Heart left ventricle (tissue), 13 donors: ENCODE measurements around the gene PRKG1.

Experiments
- POLR2A ChIP-seq, 2 donors: fragments of 450-650 bp; IDR thresholded peaks; one replicate each; pipeline ENCODE4 v1.6.1; 2017; ENCODE audit warnings: antibody characterized with exemption in 2 of 2, mild to moderate bottlenecking in 2 of 2, moderate library complexity in 2 of 2
- TF ChIP-seq, protein P1 (sequence below), 12 donors: fragments of 200-600 bp; sonication (generic) in 4 of 12; IDR thresholded peaks; one replicate each; pipeline versions ENCODE4 v1.5.0 to v1.8.0; 2018 to 2022; ENCODE audit warnings: antibody characterized with exemption in 12 of 12, mild to moderate bottlenecking in 5 of 12
- donor health status: ischemic (EF 13 %, LVEDD 7.1; RV severe dilation, severe dysfunction).
- donor health status: DM: no; HTN: yes; CAD: no.
- donor health status: DM: no; HTN: no; CAD: no.
- donor health status: ischemic (EF 25% LVEDD 6.9; RV normal size, moderate dysfunction).
- donor health status: ischemic (EF 25% LVEDD 5.7; RV mildly dilated, moderate dysfunction).
- donor health status: ischemic (EF 35%, LVEDD 5.7; RV mildly dilated, moderate dysfunction).
- donor health status: nonischemic (EF 11% LVEDD 7.7; RV severe dilation, severe dysfunction).
- donor health status: DM: yes; HTN: yes; CAD: no.
- donor health status: PGD.
- donor health status: ischemic (EF 29% LVEDD 5.4; RV normal size, mild dysfunction).
- donor health status: nonischemic (EF 23%, LVEDD 6.1; RV moderate dilation, normal function).

DNA sequence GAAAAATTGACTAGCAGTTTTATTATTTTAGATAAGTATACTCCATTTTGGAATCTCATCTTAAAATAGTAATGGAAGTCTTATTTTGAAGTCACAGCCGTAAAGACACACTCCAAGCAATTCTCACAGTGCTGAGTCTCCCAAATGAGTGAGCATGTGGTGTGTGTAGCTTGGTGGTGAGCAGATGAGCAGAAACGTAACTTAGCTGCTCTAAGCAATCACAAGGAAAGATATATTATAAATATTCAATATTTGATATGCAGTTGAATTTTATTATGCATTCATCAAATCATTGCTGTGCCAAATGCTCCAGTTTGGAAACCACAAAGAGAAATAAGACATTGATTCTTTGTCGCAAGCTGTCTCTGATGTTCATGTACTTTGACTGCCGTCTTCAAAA is 563.9 kb downstream of the PRKG1 start:
- TF ChIP-seq, protein P1, sequence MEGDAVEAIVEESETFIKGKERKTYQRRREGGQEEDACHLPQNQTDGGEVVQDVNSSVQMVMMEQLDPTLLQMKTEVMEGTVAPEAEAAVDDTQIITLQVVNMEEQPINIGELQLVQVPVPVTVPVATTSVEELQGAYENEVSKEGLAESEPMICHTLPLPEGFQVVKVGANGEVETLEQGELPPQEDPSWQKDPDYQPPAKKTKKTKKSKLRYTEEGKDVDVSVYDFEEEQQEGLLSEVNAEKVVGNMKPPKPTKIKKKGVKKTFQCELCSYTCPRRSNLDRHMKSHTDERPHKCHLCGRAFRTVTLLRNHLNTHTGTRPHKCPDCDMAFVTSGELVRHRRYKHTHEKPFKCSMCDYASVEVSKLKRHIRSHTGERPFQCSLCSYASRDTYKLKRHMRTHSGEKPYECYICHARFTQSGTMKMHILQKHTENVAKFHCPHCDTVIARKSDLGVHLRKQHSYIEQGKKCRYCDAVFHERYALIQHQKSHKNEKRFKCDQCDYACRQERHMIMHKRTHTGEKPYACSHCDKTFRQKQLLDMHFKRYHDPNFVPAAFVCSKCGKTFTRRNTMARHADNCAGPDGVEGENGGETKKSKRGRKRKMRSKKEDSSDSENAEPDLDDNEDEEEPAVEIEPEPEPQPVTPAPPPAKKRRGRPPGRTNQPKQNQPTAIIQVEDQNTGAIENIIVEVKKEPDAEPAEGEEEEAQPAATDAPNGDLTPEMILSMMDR (IDR thresholded peaks at IDR 0.05): no peak
- no peak for TF ChIP-seq POLR2A (IDR thresholded peaks at IDR 0.05)
